ENCODE results near the gene PCDHB6. TPM values are rescaled to one million over a fixed set of nuclear protein-coding genes. Genes with fewer than 3 reads are reported as not detected.

PCDHB6 gene
- total RNA-seq, result under 0.01 TPM in 2 replicates

GRCh38 chr5:141149812-141150211 is at the start of gene PCDHB6:
Gene PCDHB6, plus strand, starts transcription at chr5:141150057. Its CDS starts 201 bp downstream, at chr5:141150258.

GRCh38 chr5:141100243-141100805 is 49.5 kb upstream of the PCDHB6 start, which contains the start of gene PCDHB3:
Gene PCDHB3, plus strand, starts transcription at chr5:141100473. Its CDS starts 177 bp downstream, at chr5:141100650.

DNA sequence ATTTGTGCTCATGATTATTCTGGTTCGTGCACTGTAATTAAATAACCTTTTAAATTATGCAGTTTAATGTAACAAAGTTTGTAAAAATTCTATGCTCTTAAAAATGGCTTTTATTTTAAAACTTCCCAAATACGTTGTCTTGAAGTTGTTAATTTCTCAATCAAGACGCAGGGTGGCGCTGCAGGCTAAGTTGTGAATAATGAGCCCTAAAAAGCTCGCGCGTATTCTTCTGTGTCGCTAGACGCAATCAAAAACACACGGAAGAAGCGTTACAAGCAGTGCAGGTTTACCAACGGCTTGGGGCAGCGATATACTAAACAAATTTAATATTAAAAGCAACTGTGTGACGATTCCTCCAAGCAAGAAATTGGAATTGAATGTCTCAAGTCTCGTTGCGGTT is 28.3 kb upstream of the PCDHB6 start, which contains the start of gene PCDHB4:
PCDHB4 (plus strand) TSS at position 256 of the 400 bp plus-strand sequence. CDS start 181 bp downstream, outside the sequence.

DNA sequence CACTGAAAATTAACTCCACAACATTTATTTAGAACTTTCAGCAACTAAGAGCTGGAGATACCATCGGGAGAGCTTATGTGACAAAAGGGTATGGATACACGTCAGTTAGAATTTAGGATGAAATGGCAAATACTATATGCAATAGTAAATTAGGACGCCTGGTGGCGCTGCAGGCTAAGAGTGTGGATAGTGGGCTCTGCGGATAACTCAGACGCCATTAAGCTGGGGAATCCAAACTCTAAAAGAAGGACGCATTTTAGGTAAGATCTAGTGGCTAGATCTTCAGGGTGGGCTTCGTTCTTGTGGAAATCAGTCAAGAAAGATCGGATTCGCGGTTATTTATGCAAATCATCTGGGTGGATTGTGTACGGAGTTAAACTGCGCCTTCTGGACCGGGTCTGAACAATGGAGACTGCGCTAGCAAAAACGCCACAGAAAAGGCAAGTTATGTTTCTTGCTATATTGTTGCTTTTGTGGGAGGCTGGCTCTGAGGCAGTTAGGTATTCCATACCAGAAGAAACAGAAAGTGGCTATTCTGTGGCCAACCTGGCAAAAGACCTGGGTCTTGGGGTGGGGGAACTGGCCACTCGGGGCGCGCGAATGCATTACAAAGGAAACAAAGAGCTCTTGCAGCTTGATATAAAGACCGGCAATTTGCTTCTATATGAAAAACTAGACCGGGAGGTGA is 14.7 kb upstream of the PCDHB6 start, which contains the start of gene PCDHB5:
PCDHB5 (plus strand) TSS at position 177 of the 688 bp plus-strand sequence; CDS start at position 406, 229 bp downstream.

GRCh38 chr5:141172381-141173204 is 22.7 kb downstream of the PCDHB6 start, which contains the start of gene PCDHB7:
Gene PCDHB7, plus strand, starts transcription at chr5:141172644. Its CDS starts 192 bp downstream, at chr5:141172836.

GRCh38 chr5:141177577-141178191 is 27.8 kb downstream of the PCDHB6 start, which contains the start of gene PCDHB8:
Gene PCDHB8, plus strand, starts transcription at chr5:141177790. Its CDS starts 245 bp downstream, at chr5:141178035.

GRCh38 chr5:141182248-141182647 is 32.4 kb downstream of the PCDHB6 start, which contains the start of gene PCDHB16:
Gene PCDHB16, plus strand, starts transcription at chr5:141182387. Its CDS starts 173 bp downstream, at chr5:141182560.

DNA sequence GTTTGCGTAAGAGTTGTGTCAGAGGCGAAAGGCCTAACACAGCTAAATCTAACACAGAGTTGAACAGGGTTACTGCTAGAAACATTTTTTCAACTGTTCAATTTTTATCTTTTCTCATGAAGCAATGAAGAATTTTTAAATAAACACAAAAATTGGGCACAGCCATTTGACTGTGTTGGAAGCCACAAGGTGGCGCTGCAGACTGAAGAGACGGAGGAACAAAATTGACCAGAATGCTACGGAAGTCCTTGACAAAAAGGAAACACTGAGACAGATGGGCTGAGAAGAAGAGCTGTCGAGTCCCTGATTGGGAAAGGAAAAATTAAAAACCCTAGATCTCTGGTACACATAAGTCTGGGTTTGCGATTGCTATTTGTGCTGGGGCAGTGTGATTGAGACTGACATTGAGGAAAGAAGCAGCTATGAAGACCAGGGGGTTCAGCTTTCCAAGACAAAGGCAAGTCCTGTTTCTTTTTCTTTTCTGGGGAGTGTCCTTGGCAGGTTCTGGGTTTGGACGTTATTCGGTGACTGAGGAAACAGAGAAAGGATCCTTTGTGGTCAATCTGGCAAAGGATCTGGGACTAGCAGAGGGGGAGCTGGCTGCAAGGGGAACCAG is 37.1 kb downstream of the PCDHB6 start, which contains the start of gene PCDHB9:
PCDHB9 (plus strand) TSS at position 265 of the 616 bp plus-strand sequence; CDS start at position 423, 158 bp downstream.

GRCh38 chr5:141192110-141192725 is 42.4 kb downstream of the PCDHB6 start, which contains the start of gene PCDHB10:
Gene PCDHB10, plus strand, starts transcription at chr5:141192353. Its CDS starts 200 bp downstream, at chr5:141192553.

GRCh38 chr5:141199359-141200235 is 49.7 kb downstream of the PCDHB6 start, which contains the start of gene PCDHB11:
Gene PCDHB11, plus strand, starts transcription at chr5:141199627. Its CDS starts 148 bp downstream, at chr5:141199775.

Other genes with a start within 250 kb of the PCDHB6 start
- gene PCDHAC1, start 223.8 kb upstream of the PCDHB6 start, total RNA-seq, result not detected in 2 replicates
- under 0.01 and 0.37 TPM in 2 replicates for gene PCDHAC2, start 183.6 kb upstream of the PCDHB6 start, total RNA-seq
- not detected in 2 replicates for gene PCDHB1, start 98.7 kb upstream of the PCDHB6 start, total RNA-seq
- 0.59 and 1.5 TPM in 2 replicates for gene PCDHB2, start 55.4 kb upstream of the PCDHB6 start, total RNA-seq
- 0.20 and 0.73 TPM in 2 replicates for gene PCDHB3, start 49.6 kb upstream of the PCDHB6 start, total RNA-seq
- 0.37 TPM in 1 of 2 replicates, not detected in the other for gene PCDHB4, start 28.2 kb upstream of the PCDHB6 start, total RNA-seq
- under 0.01 and 0.20 TPM in 2 replicates for gene PCDHB5, start 14.9 kb upstream of the PCDHB6 start, total RNA-seq
- gene PCDHB7, start 22.6 kb downstream of the PCDHB6 start, total RNA-seq, result 0.37 TPM in 1 of 2 replicates, not detected in the other
- gene PCDHB8, start 27.7 kb downstream of the PCDHB6 start, total RNA-seq, result under 0.01 TPM in 2 replicates
- 0.20 and 0.37 TPM in 2 replicates for gene PCDHB16, start 32.3 kb downstream of the PCDHB6 start, total RNA-seq
- gene PCDHB9, start 37.1 kb downstream of the PCDHB6 start, total RNA-seq, result under 0.01 TPM in 2 replicates
- gene PCDHB10, start 42.3 kb downstream of the PCDHB6 start, total RNA-seq, result under 0.01 TPM in 2 replicates
- 0.37 TPM in 1 of 2 replicates, not detected in the other for gene PCDHB11, start 49.6 kb downstream of the PCDHB6 start, total RNA-seq
- gene PCDHB12, start 58.7 kb downstream of the PCDHB6 start, total RNA-seq, result not detected in 2 replicates
- under 0.01 TPM in 2 replicates for gene PCDHB13, start 63.9 kb downstream of the PCDHB6 start, total RNA-seq
- gene PCDHB14, start 73.3 kb downstream of the PCDHB6 start, total RNA-seq, result under 0.01 and 0.20 TPM in 2 replicates
- gene PCDHB15, start 95.3 kb downstream of the PCDHB6 start, total RNA-seq, result under 0.01 TPM in 1 of 2 replicates, not detected in the other
- 0.37 and 0.39 TPM in 2 replicates for gene SLC25A2, start 154.0 kb downstream of the PCDHB6 start, total RNA-seq
- gene TAF7, start 170.7 kb downstream of the PCDHB6 start, total RNA-seq, result 33.1 and 40.5 TPM in 2 replicates
- 0.37 and 0.59 TPM in 2 replicates for gene PCDHGA1, start 180.5 kb downstream of the PCDHB6 start, total RNA-seq
- 1.4 and 1.5 TPM in 2 replicates for gene PCDHGA2, start 188.7 kb downstream of the PCDHB6 start, total RNA-seq
- 0.73 and 1.2 TPM in 2 replicates for gene PCDHGA3, start 193.8 kb downstream of the PCDHB6 start, total RNA-seq
- 0.73 and 1.2 TPM in 2 replicates for gene PCDHGB1, start 200.0 kb downstream of the PCDHB6 start, total RNA-seq
- 1.5 and 3.5 TPM in 2 replicates for gene PCDHGA4, start 205.0 kb downstream of the PCDHB6 start, total RNA-seq
- gene PCDHGB2, start 209.9 kb downstream of the PCDHB6 start, total RNA-seq, result 1.1 and 2.0 TPM in 2 replicates
- 0.73 and 1.2 TPM in 2 replicates for gene PCDHGA5, start 214.1 kb downstream of the PCDHB6 start, total RNA-seq
- gene PCDHGB3, start 220.2 kb downstream of the PCDHB6 start, total RNA-seq, result 2.2 and 2.9 TPM in 2 replicates
- 2.2 and 2.9 TPM in 2 replicates for gene PCDHGA6, start 223.8 kb downstream of the PCDHB6 start, total RNA-seq
- gene PCDHGA7, start 232.7 kb downstream of the PCDHB6 start, total RNA-seq, result 1.8 and 2.5 TPM in 2 replicates
- 5.9 and 8.8 TPM in 2 replicates for gene PCDHGB4, start 237.6 kb downstream of the PCDHB6 start, total RNA-seq
- 1.5 and 1.8 TPM in 2 replicates for gene PCDHGA8, start 242.6 kb downstream of the PCDHB6 start, total RNA-seq
- gene PCDHGB5, start 247.9 kb downstream of the PCDHB6 start, total RNA-seq, result 8.8 and 12.1 TPM in 2 replicates